ENCODE data around the gene INPP4A.

- TF ChIP-seq RCOR1 (IDR thresholded peaks at IDR 0.05; ENCODE audit: low read length) (no peak), CTCF (IDR thresholded peaks at IDR 0.05) (no peak), EP300 (IDR thresholded peaks at IDR 0.05; ENCODE audit: borderline replicate concordance in 1 of 2, low read depth in 1 of 2, low read length in 1 of 2) (no peak), USF1 (IDR thresholded peaks at IDR 0.05; ENCODE audit: borderline replicate concordance, low read depth) (no peak), POLR2AphosphoS5 (IDR thresholded peaks at IDR 0.05; ENCODE audit: low read depth, low read length) (no peak), FOXM1 (IDR thresholded peaks at IDR 0.05; ENCODE audit: low read depth) (no peak)
Observed at GRCh38 chr2:98457045-98457696, 12.5 kb downstream of the INPP4A start.

All from SK-N-SH (cell line).